HG03460 (cell line): ENCODE data around the gene FARS2.

Experiments used
- ATAC-seq: cut with Tn5 transposase; IDR thresholded peaks from one replicate; pipeline ENCODE4 v1.9.1; 2021; ENCODE audit not compliant: unreplicated experiment

The FARS2 gene

GRCh38 chr6:5316951-5317350 is 55.6 kb downstream of the FARS2 start:
- no peak for ATAC-seq

DNA sequence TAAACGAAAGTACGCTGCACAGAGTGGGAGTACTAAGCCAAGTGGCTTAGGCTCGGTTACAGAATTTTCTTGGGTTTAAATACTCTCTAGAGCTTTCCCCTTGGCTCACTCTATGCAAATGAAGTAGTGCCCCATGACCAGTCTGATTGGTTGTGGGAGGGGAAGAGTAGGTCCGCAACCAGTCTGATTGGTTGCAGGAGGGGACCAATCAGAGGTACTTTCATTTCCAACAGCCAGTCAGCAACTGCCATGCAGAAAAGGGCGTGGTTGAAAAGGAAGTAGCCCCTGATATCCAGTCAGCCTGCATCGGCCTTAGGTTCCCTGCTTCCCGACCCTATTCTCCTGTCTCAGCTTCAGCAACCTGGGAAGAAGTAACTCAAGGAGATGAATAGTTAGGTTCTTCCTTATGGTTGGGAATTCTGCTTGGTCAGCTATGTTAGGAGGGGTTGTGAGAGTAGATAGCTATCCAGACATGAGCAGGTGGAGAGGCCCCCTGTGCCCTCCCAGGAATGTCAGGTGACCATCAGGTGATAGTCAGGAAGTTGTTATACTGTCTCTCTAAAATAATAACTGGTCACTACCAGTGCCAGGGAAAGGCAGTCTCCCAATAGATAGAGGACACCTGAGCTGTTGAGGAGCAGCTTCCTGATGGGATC is 57.4 kb downstream of the FARS2 start:
- no peak for ATAC-seq

DNA sequence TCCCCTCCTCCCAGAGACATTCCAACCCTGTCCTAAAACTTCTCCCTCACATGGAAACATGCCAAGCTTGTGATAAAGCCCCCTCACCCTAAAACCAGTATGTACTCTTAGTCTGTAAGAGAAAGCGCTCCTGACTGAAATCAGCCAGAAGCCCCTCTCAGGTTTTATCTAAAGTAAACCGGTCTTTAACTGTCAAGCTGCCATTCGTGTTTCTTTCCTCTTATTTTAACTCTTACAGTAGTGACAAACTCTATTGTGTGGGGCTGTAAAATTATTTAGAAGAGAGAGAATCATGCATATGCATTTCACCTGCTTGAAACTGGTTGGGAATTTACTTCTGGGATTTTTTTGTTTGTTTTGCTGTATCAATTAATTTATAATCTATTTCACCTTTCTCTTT is 62.7 kb downstream of the FARS2 start:
- no peak for ATAC-seq

- ATAC-seq: no peak
Measured at GRCh38 chr6:5325173-5325572, 63.9 kb downstream of the FARS2 start.

GRCh38 chr6:5326022-5326641 is 64.8 kb downstream of the FARS2 start:
- no peak for ATAC-seq

- ATAC-seq: no peak
Measured at GRCh38 chr6:5328800-5329199, 67.5 kb downstream of the FARS2 start.

DNA sequence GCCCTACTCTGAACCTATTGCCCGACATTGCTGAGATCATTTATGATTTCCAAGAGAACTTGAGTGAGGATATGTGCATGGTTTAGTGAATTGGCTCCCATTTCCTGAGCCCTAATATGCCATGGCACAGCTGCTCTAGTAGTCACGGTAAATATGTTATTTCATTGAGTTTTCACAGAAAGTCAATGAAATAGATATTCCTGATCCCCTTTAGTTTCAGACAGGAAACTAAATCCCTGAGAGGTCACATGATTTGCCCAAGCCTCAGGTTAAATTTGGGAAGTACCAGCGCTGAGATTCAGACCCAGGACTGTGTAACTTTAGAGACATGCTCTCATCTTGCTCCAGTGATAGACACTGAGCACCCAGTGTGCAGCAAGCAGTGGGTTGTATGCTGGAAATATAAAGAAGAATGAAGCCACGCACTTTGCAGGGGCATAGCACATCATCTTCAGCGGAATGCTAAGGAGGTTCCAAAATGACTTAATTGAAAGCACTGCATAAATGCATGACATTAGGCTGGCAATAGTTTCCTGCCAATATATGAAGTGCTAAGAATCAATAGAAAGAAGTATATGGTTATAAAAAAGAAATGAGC is 70.6 kb downstream of the FARS2 start:
- no peak for ATAC-seq

GRCh38 chr6:5333658-5334057 is 72.3 kb downstream of the FARS2 start:
- ATAC-seq: no peak

- no peak for ATAC-seq
Measured at GRCh38 chr6:5334341-5334740, 73.0 kb downstream of the FARS2 start.

DNA sequence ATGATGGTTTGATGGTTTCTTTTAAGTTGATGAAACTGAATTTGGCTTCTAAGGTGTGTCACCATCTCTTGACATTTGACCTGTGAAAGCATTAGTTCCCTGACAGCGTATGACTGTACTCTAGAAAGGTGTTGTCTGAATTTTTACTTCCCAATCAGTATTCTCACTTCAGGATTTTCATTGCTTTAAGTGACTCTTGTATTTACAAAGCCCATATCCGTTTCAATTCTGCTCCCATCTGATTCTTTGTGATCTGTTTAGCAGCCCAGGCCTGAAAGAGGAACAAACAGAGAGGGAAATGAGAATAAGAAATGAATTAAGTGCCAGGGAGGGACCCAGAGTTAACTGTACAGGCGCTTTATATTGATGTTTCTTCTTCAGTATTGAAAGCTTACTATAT is 73.7 kb downstream of the FARS2 start:
- no peak for ATAC-seq

GRCh38 chr6:5337573-5337972 is 76.3 kb downstream of the FARS2 start:
- no peak for ATAC-seq

DNA sequence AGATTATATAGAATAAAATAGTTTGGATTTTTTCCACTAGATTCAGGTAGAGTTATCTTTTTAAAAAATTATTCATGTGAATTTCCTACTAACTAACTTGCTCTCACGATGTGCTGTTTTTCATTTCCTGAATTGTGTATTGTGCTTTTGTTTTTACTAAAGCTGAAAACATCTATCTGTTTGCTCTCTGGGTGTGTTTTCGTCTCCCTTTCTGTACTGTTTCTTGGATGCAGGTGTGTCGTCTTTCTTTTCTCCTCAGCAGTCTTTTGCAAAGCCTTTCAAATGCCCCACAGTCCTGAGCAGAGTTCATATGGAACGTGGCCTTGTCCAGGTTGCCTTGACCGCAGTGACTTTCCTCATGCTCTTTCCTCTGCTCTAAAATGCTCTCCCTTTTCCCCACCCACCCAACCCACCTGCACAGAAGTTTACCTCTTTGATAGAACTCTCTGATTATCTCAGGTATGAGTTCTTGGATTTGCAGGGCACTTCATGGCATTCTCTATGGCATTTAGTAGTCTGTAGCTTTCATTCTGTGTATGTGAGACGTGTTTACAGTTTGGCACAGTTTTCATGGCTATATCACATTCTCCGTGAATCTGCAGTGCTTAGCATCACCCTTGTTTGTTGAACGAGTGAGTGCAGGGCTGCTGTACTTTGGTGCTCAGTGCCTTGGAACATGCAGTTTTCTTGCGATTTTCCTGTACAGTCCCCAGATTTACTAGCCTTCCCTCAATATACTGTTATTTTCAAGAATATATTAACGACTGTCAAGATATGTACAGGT is 77.1 kb downstream of the FARS2 start:
- ATAC-seq: peak; percentile 41

DNA sequence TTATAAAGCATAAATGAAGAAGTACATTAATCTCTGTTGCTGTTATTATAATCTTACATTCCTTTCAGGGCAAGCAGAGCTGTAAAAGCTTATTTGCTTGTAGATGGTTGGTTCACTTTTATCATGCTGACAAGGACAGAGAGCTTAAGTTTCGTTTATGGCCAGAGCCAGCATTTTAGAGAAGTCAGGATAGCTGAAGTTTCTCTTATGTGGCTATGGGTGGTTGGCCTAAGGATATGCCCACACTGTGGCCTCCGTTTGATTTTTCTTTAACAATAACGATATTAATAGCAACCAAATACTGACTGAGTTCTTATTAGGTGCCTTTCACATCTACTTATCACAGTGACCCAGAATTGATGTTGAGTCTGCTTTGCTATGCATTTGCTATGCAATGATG is 78.5 kb downstream of the FARS2 start:
- ATAC-seq: no peak

- ATAC-seq: no peak
Measured at GRCh38 chr6:5341845-5342244, 80.5 kb downstream of the FARS2 start.

DNA sequence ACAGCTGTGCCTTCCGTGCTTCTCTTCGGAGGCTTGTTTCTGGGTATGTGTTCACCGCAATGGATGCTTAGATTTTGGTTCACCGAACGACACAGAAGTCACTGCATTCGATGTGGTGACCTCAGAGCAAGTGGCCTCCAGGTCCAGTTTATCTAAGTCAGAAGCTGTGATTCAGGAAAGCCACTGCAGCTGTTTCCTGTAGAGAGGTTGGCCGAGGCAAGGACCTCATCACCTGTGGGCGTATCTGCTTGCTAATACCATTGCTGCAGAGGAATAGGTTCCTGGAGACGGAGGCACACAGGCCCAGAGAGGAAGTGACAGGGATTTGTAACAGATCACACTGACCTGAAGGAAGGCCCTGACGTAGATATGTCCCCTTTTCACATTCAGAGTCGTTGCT is 82.7 kb downstream of the FARS2 start:
- no peak for ATAC-seq

DNA sequence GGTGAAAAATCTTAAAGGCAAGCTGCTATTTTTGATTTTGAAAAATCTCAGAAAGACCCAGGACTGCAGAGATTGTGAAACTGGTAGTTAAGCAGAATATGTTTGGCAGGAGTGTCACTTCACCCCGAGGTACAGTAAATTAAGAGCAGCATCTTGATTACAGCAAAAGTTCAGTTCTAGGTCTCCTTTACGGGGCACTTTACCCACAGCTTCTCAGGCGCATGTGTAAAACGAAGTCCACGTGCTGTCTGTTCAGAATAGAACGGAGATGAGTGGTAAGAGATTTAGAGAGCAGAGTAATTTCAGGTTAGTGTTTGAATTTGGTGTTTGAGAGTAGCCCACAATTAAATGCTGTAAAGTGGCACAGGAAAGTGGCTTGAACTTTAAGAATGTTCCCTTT is 84.0 kb downstream of the FARS2 start:
- ATAC-seq: no peak

DNA sequence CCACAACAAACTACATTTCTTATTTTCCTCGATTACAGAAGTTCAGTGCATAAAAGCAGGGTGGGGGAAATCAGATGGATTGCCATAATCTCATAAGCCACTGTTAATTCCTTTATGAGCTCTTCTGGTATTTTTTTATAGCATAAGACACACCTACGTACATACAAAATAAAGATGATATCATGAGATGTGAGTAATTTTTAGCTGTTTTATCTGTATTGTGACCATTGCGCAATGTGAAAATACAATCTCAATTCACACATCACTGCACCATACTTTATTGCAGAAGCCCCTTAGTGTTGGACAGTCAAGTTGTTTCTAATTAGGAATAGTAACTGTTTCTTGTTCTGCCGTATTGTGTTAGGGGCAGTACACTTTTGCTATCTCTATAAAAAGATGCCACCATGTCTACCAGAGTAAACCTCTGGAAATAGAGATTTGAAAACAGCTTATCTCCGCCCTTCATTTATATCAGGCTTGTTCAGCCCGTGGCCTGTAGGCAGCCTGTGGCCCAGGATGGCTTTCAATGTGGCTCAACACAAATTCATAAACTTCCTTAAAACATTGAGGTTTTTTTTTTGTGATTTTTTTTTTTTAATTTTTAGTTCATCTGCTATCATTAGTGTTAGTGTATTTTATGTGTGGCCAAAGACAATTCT is 90.4 kb downstream of the FARS2 start:
- ATAC-seq: no peak

GRCh38 chr6:5353971-5354370 is 92.7 kb downstream of the FARS2 start:
- ATAC-seq: no peak

GRCh38 chr6:5357486-5357885 is 96.2 kb downstream of the FARS2 start:
- no peak for ATAC-seq

GRCh38 chr6:5359417-5359816 is 98.1 kb downstream of the FARS2 start:
- ATAC-seq: no peak

- ATAC-seq: no peak
Measured at GRCh38 chr6:5361396-5361795, 100.1 kb downstream of the FARS2 start.
